Loucy (cell line): Measurements from ENCODE around the gene RPS19BP1.
A peak's percentile ranks its signal among the peaks of the same experiment; 100 is the strongest.

ENCODE experiments used
- H2AFZ ChIP-seq: fragments of 200-600 bp; sonication (generic); 2 replicates; pipeline ENCODE4 v1.6.0; 2016; ENCODE audit warnings: antibody characterized with exemption, mild to moderate bottlenecking, low read length, moderate library complexity
- H3F3A ChIP-seq: fragments of 200-600 bp; 2 replicates; pipeline ENCODE4 v1.6.0; 2016; ENCODE audit warnings: antibody characterized with exemption, low read depth, mild to moderate bottlenecking
- H3K27me3 ChIP-seq: fragments of 200-600 bp; sonication (generic); 2 replicates; pipeline ENCODE4 v1.6.1; 2014; ENCODE audit warnings: low read length, mild to moderate bottlenecking; ENCODE audit not compliant: insufficient read depth, poor library complexity, severe bottlenecking
- H3K36me3 ChIP-seq: fragments of 200-600 bp; sonication (generic); 2 replicates; pipeline ENCODE4 v1.6.1; 2016; ENCODE audit warnings: low read length; ENCODE audit not compliant: insufficient read depth
- H3K4me1 ChIP-seq: fragments of 200-600 bp; sonication (generic); 2 replicates; pipeline ENCODE4 v1.5.1; 2014; ENCODE audit warnings: low read length, mild to moderate bottlenecking; ENCODE audit not compliant: insufficient read depth, poor library complexity, severe bottlenecking
- H3K4me2 ChIP-seq: fragments of 200-600 bp; sonication (generic); 2 replicates; pipeline ENCODE4 v1.6.0; 2014; ENCODE audit warnings: antibody characterized with exemption, low read length, low read depth, mild to moderate bottlenecking; ENCODE audit not compliant: poor library complexity, severe bottlenecking
- H3K4me3 ChIP-seq: fragments of 200-600 bp; sonication (generic); 2 replicates; pipeline ENCODE4 v1.5.1; 2014; ENCODE audit warnings: low read length, mild to moderate bottlenecking, mixed read lengths; ENCODE audit not compliant: poor library complexity, severe bottlenecking
- H3K79me2 ChIP-seq: fragments of 200-600 bp; sonication (generic); 2 replicates; pipeline ENCODE4 v1.6.1; 2014; ENCODE audit warnings: low read length; ENCODE audit not compliant: insufficient read depth
- H3K9ac ChIP-seq: fragments of 200-600 bp; sonication (generic); 2 replicates; pipeline ENCODE4 v1.6.0; 2014; ENCODE audit warnings: mild to moderate bottlenecking, low read depth, low read length, moderate library complexity; ENCODE audit not compliant: poor library complexity, severe bottlenecking
- H3K9me2 ChIP-seq: fragments of 200-600 bp; sonication (generic); replicated peaks from 2 replicates; pipeline ENCODE4 v1.6.1; 2016; ENCODE audit warnings: low read depth, low read length, mixed read lengths
- H3K9me3 ChIP-seq: fragments of 200-600 bp; sonication (generic); 2 replicates; pipeline ENCODE4 v1.6.1; 2014; ENCODE audit warnings: mild to moderate bottlenecking, antibody characterized with exemption, low read length, low read depth; ENCODE audit not compliant: insufficient read depth
- H4K20me1 ChIP-seq: fragments of 200-600 bp; sonication (generic); 2 replicates; pipeline ENCODE4 v1.6.0; 2014; ENCODE audit warnings: antibody characterized with exemption, low read length, mild to moderate bottlenecking; ENCODE audit not compliant: insufficient read depth, poor library complexity, severe bottlenecking
- CTCF ChIP-seq: fragments of 200-600 bp; sonication (generic); conservative IDR thresholded peaks from 2 replicates; pipeline ENCODE4 v1.5.1; 2014; ENCODE audit warnings: mild to moderate bottlenecking, antibody characterized with exemption, low read length
- EZH2phosphoT487 ChIP-seq: fragments of 200-600 bp; IDR thresholded peaks from 2 replicates; pipeline ENCODE4 v1.6.1; 2018; ENCODE audit warnings: antibody characterized with exemption, mild to moderate bottlenecking, moderate library complexity, borderline replicate concordance

The RPS19BP1 gene

GRCh38 chr22:39532215-39533073 lies at the start of gene RPS19BP1:
RPS19BP1 (minus strand) TSS chr22:39532748; CDS start chr22:39532738, 10 bp downstream.
- H3K36me3 ChIP-seq = 0 out of 2 replicates have a peak, but pooled peaks cover 6% of the 10 kb centered on the region
- H3K4me2 ChIP-seq = peak within 1 kb of the TSS; percentile 81
- H2AFZ ChIP-seq = peak within 1 kb of the TSS; percentile 78
- no peaks in the 10 kb centered on the region for H3K27me3 ChIP-seq
- peak within 1 kb of the TSS; percentile 90 for H3K9ac ChIP-seq
- H3K9me2 ChIP-seq = no peaks in the 10 kb centered on the region
- H3K4me3 ChIP-seq = peak within 1 kb of the TSS; percentile 82
- H3K79me2 ChIP-seq = peaks cover 49% of the 10 kb centered on the region
- peaks cover 46% of the 10 kb centered on the region for H3K4me1 ChIP-seq
- H4K20me1 ChIP-seq = peaks cover 36% of the 10 kb centered on the region
- no peaks in the 10 kb centered on the region for H3F3A ChIP-seq
- no peak for TF ChIP-seq CTCF
- TF ChIP-seq EZH2phosphoT487 = no peak
- H3K9me3 ChIP-seq = no peaks in the 10 kb centered on the region

- no peaks in the 10 kb centered on the region for H3F3A ChIP-seq
- no peaks in the 10 kb centered on the region for H3K27me3 ChIP-seq
- no peaks in the 10 kb centered on the region for H3K36me3 ChIP-seq
- TF ChIP-seq EZH2phosphoT487 (no peak), CTCF (no peak)
- H3K9me3 ChIP-seq = no peaks in the 10 kb centered on the region
- no peak overlapping the region for H3K4me2 ChIP-seq
- H4K20me1 ChIP-seq = no peaks in the 10 kb centered on the region
- no peaks in the 10 kb centered on the region for H3K79me2 ChIP-seq
- H2AFZ ChIP-seq = no peak overlapping the region
- H3K9me2 ChIP-seq = no peaks in the 10 kb centered on the region
- H3K4me1 ChIP-seq = no peaks in the 10 kb centered on the region
- no peak overlapping the region for H3K4me3 ChIP-seq
- H3K9ac ChIP-seq = no peak overlapping the region
Measured at GRCh38 chr22:39581303-39581702, 48.8 kb upstream of the RPS19BP1 start.

- no peak overlapping the region for H3K9ac ChIP-seq
- TF ChIP-seq CTCF = no peak
- H3F3A ChIP-seq = no peaks in the 10 kb centered on the region
- no peaks in the 10 kb centered on the region for H3K79me2 ChIP-seq
- H3K9me2 ChIP-seq = no peaks in the 10 kb centered on the region
- no peak overlapping the region for H2AFZ ChIP-seq
- H3K9me3 ChIP-seq = no peaks in the 10 kb centered on the region
- H3K36me3 ChIP-seq = no peaks in the 10 kb centered on the region
- H3K4me2 ChIP-seq = no peak overlapping the region
- no peaks in the 10 kb centered on the region for H4K20me1 ChIP-seq
- H3K4me1 ChIP-seq = no peaks in the 10 kb centered on the region
- no peaks in the 10 kb centered on the region for H3K27me3 ChIP-seq
- H3K4me3 ChIP-seq = no peak overlapping the region
Measured at GRCh38 chr22:39580795-39581194, 48.2 kb upstream of the RPS19BP1 start.
